ENCODE data around the gene PTGDR. TPM values are rescaled to one million over a fixed set of nuclear protein-coding genes. Genes with fewer than 3 reads are reported as not detected.

PTGDR gene
- total and polyA plus RNA-seq, 10 of the 15 experiments (the other 5 are each of a cell fraction or from before 2014, with no cell fraction given) = not detected

- CTCF ChIA-PET = interaction anchor here (1.0 kb wide), 1 partner anchor 9 kb away, joined by 3 read pairs; no protein-coding TSS in a partner anchor
- no peak for ATAC-seq
Observed at GRCh38 chr14:52279408-52279807, 11.9 kb downstream of the PTGDR start.

More at GRCh38 chr14:52279408-52279807, 11.9 kb downstream of the PTGDR start:
- ChIA-PET SMC1A (ENCODE audit: uncharacterized antibody, unreplicated experiment) (interaction anchor here (0.6 to 0.7 kb wide), 2 partner anchors 179 to 183 kb away, joined by 3 read pairs; no protein-coding TSS in a partner anchor), POLR2A (no interaction called here), RAD21 (ENCODE audit: unreplicated experiment) (no interaction called here)
- H2AFZ ChIP-seq (ENCODE audit: control insufficient read depth, low read depth, low read length) = no peak overlapping the region
- TF ChIP-seq CBFB (IDR thresholded peaks at IDR 0.05; ENCODE audit: low read depth) (no peak), MTA2 (IDR thresholded peaks at IDR 0.05; ENCODE audit: low read depth) (no peak), E2F4 (IDR thresholded peaks at IDR 0.05; ENCODE audit: low read depth, low read length) (no peak), NRF1 (conservative IDR thresholded peaks at IDR 0.05; ENCODE audit: low read depth, low read length) (no peak), ZZZ3 (IDR thresholded peaks at IDR 0.05; ENCODE audit: control insufficient read depth, insufficient read length, low read depth) (no peak), BCLAF1 (IDR thresholded peaks at IDR 0.05) (no peak), BHLHE40 (IDR thresholded peaks at IDR 0.05; ENCODE audit: borderline replicate concordance in 1 of 2, low read depth in 2 of 2, low read length in 1 of 2) (no peak), SP1 (IDR thresholded peaks at IDR 0.05; ENCODE audit: low read depth, low read length) (no peak), NR2F1 (conservative IDR thresholded peaks at IDR 0.05) (no peak), POLR2AphosphoS2 (IDR thresholded peaks at IDR 0.05; ENCODE audit: low read depth, low read length) (no peak)
- no peaks in the 10 kb centered on the region for H4K20me1 ChIP-seq (ENCODE audit: control insufficient read depth, insufficient read depth)
- no peak for FAIRE-seq
- no peak overlapping the region for H3K4me3 ChIP-seq
- intact Hi-C loops (cut with micrococcal nuclease; ENCODE audit: unreplicated experiment) (no loop called here), in situ Hi-C loops (cut with MboI) (loop anchor here (10.0 kb wide), 1 partner anchor 235 kb away; no protein-coding TSS in a partner anchor)
- H3K27ac ChIP-seq (ENCODE audit: control insufficient read depth, insufficient read depth) = no peak overlapping the region
- H3K36me3 ChIP-seq (ENCODE audit: control insufficient read depth in 2 of 2, insufficient read depth in 2 of 2, low read length in 1 of 2) = no peaks in the 10 kb centered on the region
- no peak overlapping the region for H3K4me2 ChIP-seq (ENCODE audit: control insufficient read depth, insufficient read depth)
- DNase-seq (ENCODE audit: low read depth, low spot score) = no peak
- no peak overlapping the region for H3K9ac ChIP-seq (ENCODE audit: control insufficient read depth, insufficient read depth, low read length)
- no TSS peak for BruUV-seq (replicated peaks)
- WGBS (ENCODE audit: insufficient coverage, insufficient replicate concordance, low lambda C conversion rate, missing lambda C conversion rate) = 0% methylated on average over 3 of the region's 3 CpGs
- no peaks in the 10 kb centered on the region for H3K4me1 ChIP-seq (ENCODE audit: control insufficient read depth, insufficient read depth, low read length)
- H3K27me3 ChIP-seq (replicated peaks in 1 of 2; ENCODE audit: control insufficient read depth in 2 of 2, insufficient read depth in 2 of 2, low read length in 1 of 2) = peaks cover 0 to 3% of the 10 kb centered on the region in 2 experiments; a peak in 1 of 4 replicates
- H3K79me2 ChIP-seq (ENCODE audit: control insufficient read depth, insufficient read depth, low read length) = no peaks in the 10 kb centered on the region
- H3K9me3 ChIP-seq (replicated peaks; ENCODE audit: control insufficient read depth, insufficient read depth, low read length) = no peaks in the 10 kb centered on the region
